Left ventricle myocardium superior (tissue), 1 donor: ENCODE results near the gene EXOSC2. TPM values are rescaled to one million over a fixed set of nuclear protein-coding genes. Genes with fewer than 3 reads are reported as not detected.

Experiments
- ATAC-seq: fragments of 200-7000 bp; cut with Tn5 transposase; one replicate; pipeline ENCODE4 v1.9.1; 2020; ENCODE audit warnings: mild to moderate bottlenecking, moderate library complexity
- DNase-seq: peaks from one replicate; pipeline ENCODE4 v3.0.0-alpha.2; 2020
- intact Hi-C: fragments of 100-400 bp; cut with micrococcal nuclease; formaldehyde crosslinking; loops from one replicate; pipeline ENCODE4 v1.11.0; 2022
- total RNA-seq: library from RNA; stranded (reverse); fragmentation: NEBNext Ultra II Directional; extraction: Animal tissue kit (Norgen Biotek cat#: 25700); gene quantifications from one replicate; pipeline ENCODE4 v1.2.1, GENCODE V29; 2021
- donor health status: DM: no; HTN: yes; CAD: no; lungs with severe emphysema.

Gene EXOSC2
- total RNA-seq, 1 donor from 2014 or later, result 12.5 TPM

DNA sequence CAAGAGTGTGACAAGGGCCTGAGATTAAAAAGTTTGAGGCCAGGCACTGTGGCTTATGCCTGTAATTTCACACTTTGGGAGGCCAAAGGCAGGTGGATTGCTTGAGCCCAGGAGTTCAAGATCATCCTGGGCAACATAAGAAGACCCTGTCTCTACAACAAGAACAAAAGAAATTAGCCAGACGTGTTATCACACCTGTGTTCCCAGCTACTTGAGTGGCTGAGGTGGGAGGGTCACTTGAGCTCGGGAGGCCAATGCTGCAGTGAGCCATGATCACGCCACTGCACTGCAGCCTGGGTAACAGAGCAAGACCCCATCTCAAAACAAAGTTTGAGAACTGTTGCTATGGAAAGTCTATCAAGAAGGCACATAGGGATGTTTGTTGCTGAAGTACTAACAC, 25.0 kb downstream of the EXOSC2 start:
- no peak for DNase-seq
- no peak for ATAC-seq
- intact Hi-C loops, result loop anchor here (5.0 kb wide), 1 partner anchor 134 kb away; no protein-coding TSS in a partner anchor

DNA sequence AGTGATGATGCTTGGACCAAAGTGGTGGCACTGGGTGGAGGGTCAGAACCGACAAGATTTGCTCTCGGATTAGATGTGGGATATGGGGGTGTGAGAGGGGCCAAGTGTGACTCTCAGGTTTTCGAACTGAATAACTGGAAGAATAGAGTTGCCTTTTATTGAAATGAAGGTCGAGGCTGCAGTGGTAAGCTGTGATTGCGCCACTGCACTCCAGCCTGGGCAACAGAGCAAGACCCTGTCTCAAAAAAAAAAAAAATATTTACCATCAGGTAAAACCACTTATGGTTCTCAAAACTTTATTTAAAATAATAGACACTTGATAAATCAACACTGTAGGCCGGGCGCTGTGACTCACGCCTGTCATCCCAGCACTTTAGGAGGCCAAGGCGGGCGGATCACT, 27.2 kb downstream of the EXOSC2 start:
- no peak for ATAC-seq
- intact Hi-C loops, result no loop called here
- DNase-seq, result no peak

DNA sequence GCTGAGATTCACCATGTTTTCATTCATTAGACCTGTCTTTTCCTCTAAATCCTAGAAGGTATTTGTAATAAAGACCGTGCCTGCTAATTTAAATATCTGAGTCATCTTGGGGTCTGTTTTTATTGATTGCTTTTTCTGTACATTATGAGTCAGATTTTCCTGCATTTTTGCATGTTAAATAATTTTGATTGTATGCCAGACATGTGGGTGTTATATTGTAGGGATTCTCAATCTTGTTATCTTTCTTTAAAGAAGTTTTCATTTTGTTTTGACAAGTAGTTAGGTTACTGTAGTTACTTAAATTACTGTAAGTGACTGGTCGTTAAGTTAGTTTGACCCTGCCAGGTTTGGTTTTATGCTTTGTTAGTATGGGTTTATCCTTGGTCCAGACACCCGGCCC, 35.1 kb downstream of the EXOSC2 start:
- intact Hi-C loops, result no loop called here
- DNase-seq (no peak), ATAC-seq (no peak)

- DNase-seq (no peak), ATAC-seq (no peak)
These were observed 35.6 kb downstream of the EXOSC2 start for GRCh38 chr9:130729145-130729544.

DNA sequence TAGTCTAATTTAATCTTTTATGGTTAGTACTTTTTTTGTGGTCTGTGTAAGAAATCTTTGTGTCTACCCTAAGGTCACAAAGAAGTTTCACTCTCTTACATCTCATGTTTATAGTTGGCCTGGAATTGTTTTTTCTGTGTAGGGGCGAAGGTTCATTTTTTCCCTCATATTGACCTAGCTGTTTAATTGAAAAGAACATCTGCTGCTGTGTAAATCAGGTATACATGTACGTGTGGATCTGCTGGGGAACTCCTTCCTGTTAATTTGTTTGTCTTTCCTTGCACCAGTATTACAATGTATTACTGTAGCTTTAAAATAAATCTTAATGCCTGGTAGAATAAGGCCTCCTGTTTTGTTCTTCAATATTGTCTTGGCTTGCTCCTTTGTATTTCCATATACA, 37.8 kb downstream of the EXOSC2 start:
- no peak for DNase-seq

More at GRCh38 chr9:130729145-130729544, 35.6 kb downstream of the EXOSC2 start:
- intact Hi-C loops, result no loop called here

DNA sequence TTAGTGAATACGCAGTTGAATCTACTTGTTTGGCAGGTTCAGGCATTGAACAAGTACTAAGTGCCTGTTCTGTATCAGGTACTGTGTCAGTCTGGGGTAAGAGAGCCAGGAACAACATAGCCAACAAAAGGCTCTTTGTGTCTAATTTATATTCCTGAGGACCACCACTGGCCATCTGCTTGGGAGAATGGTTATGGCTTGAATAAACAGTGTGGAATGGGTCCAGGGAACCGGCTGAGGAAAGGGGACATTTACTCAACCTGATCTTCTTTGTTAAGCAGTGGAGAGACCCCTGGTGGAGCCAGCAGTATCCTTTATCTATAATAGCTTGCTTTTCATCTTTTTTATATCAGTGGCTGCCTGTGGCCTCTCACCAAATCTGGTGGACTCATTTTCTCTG, 38.6 kb downstream of the EXOSC2 start:
- intact Hi-C loops, result no loop called here
- DNase-seq (no peak), ATAC-seq (no peak)

More for the DNA sequence above, 37.8 kb downstream of the EXOSC2 start:
- no peak for ATAC-seq
- intact Hi-C loops, result no loop called here

GRCh38 chr9:130732793-130733221, 39.2 kb downstream of the EXOSC2 start:
- ATAC-seq, result no peak
- intact Hi-C loops, result no loop called here

DNA sequence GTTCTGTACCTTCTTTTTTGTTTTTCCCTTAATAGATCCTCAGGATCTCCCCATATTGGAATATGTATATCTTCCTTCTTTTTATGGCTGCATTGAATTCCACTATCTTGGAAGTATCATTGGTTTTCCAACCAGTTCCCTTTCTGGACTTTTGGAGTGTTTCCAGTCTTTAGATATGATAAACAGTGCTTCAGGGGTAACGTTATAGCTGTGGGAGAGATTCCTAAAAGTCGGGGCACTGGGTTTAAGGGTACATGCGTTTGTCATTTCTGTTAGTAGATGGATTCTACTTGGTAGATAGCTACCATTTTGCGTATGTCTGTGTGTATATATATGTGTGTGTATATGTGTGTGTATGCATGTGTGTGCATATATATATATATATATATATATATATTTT, 42.0 kb downstream of the EXOSC2 start:
- intact Hi-C loops, result no loop called here
- no peak for ATAC-seq
- DNase-seq, result no peak

More at GRCh38 chr9:130732793-130733221, 39.2 kb downstream of the EXOSC2 start:
- DNase-seq, result no peak

GRCh38 chr9:130736834-130737233, 43.3 kb downstream of the EXOSC2 start:
- DNase-seq (no peak), ATAC-seq (no peak)
- intact Hi-C loops, result no loop called here

DNA sequence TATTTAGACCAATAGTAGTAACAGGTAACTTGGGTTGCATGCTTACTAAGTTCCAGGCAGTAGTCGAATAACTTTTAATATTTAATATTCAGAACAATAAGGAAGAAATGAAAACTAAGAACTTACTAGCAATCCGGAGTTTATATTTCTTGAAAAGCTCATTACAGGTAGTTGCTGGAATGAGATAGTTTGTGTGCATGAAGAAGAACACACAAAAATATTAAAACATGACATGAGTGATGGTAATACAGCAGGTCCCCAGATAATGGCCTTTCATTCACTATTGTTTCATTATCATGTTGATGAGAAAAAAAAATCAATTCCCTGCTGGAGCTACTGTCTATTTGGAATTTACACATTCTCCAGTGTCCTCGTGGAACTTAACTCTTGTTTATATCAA, 44.7 kb downstream of the EXOSC2 start:
- no peak for ATAC-seq
- intact Hi-C loops, result no loop called here
- no peak for DNase-seq

DNA sequence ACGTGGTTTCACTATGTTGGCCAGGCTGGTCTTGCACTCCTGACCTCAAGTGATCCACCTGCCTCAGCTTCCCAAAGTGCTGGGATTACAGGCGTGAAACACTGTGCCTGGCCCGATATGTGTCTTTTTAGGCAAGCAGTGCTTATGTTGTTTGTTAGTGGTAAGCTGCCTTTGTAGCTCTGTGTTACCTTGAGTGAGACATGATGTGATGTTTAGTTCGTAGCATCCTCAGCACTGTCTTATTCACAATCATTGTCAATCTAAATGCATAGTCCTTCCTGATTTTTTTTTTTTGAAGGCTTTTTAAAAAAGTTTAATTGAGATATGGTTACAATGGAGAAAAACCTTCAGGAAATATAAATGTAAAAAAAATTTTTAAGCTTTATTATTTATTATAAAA, 45.5 kb downstream of the EXOSC2 start:
- ATAC-seq (no peak), DNase-seq (no peak)
- intact Hi-C loops, result no loop called here

- intact Hi-C loops, result no loop called here
- ATAC-seq, result no peak
- no peak for DNase-seq
These were observed 46.8 kb downstream of the EXOSC2 start for GRCh38 chr9:130740218-130741023.

- intact Hi-C loops, result no loop called here
- DNase-seq (no peak), ATAC-seq (no peak)
These were observed 47.4 kb downstream of the EXOSC2 start for GRCh38 chr9:130741024-130741305.

- intact Hi-C loops, result no loop called here
- DNase-seq, result no peak
- ATAC-seq, result no peak
These were observed 48.4 kb downstream of the EXOSC2 start for GRCh38 chr9:130741831-130742449.

DNA sequence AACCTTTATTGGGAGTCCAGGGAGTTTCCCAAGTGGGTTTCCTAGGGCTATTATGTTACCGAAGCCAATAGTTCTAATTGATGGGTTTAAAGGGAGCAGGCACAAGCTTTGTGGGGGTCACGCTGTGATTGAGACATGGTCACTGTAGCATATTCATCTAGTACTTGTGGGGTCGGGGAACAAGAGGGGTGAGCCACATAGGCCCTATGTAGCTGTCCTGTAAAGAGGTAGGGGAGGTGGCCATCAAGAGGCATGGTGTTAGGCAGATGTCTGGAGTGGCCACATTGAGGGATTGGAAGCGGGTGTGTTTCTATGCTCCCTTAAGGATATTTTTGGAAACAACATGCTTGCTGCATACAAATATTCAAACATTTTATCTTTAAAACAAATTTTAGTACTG, 50.1 kb downstream of the EXOSC2 start:
- no peak for ATAC-seq

DNA sequence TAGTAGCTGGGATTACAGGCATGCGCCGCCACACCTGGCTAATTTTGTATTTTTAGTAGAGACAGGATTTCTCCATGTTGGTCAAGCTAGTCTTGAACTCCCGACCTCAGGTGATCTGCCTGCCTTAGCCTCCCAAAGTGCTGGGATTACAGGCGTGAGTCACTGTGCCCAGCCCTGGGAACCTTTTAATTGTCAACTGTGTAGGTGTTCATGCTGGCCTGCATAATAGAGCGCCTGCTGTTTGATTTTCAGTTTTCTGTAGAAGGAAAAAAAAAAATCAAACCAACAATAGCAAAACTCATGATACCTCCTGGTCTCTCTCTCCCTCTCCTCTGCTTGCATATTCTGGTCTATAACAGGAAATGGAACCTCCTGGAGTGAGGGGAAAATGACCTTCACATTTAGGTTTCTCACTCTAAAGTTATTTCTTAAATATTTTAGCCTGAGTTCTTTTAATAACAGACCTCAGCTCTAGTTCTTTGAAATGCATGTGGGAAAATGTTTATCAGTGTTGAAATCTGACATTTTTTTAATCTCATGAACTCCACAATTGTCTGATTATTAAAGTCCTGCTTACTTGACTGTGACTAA, 51.7 kb downstream of the EXOSC2 start:
- no peak for DNase-seq
- intact Hi-C loops, result no loop called here
- no peak for ATAC-seq

More for the DNA sequence above, 50.1 kb downstream of the EXOSC2 start:
- intact Hi-C loops, result no loop called here
- no peak for DNase-seq

DNA sequence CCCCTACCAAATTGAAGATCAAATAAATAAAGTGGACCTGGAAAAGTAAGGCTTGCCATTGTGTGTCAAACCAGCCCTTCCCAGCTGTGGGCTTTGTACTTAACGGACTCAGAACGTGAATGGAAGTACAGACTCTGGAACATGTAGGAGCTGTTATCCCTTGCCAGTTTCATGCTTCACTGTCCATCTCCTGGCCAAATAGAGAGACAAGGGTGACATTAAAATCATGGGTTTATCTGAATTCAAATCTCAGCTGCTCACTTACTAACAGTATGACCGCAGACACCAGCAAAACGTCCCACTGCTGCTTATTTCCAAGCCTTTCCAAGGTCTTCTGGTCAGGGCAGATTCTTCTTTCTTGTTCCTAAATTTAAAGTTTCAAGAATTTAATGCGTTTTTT, 52.2 kb downstream of the EXOSC2 start:
- no peak for ATAC-seq
- intact Hi-C loops, result no loop called here

GRCh38 chr9:130746434-130747212, 53.0 kb downstream of the EXOSC2 start:
- ATAC-seq, result no peak
- intact Hi-C loops, result no loop called here
- no peak for DNase-seq

More for the DNA sequence above, 52.2 kb downstream of the EXOSC2 start:
- DNase-seq, result no peak

DNA sequence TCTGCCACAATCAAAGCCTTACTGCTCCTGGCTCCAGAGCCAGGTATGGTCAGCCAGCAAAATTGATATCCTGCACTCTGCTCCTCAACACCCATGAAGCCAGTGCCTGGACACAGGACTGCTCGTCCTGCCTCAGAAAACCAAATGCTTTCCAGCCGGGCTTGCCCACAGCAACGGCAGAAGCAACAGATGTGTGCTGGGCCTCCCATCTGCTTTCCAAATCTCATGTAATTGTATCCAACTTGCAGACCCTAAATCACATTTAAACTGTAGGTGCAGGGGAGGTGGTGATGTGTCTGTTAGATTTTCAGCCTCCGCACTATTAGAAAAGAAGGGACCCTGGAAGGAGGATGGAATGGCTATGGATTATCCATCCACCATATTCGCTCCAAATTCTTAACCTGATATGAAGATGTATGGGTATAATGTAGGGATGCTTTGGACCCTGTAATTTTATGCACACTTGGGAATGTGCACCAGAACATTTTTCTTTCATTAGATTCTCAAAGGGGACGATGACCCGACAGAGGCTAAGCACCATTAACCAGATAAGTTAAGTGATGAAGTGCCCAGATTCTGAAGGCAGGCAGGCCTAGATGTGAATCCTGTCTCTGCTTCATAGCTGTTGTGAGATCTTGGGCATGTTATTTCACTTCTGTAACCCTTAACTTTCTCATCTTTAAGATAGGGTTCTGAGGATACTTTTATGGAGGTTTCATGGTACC, 58.2 kb downstream of the EXOSC2 start:
- ATAC-seq, result no peak
- intact Hi-C loops, result no loop called here
- no peak for DNase-seq
